Right atrium auricular region (tissue), 2 donors: Measurements from ENCODE around the gene CARD8. TPM values are rescaled to one million over a fixed set of nuclear protein-coding genes. Genes with fewer than 3 reads are reported as not detected.
"Not testable (repeated sequence)": the region's sequence is repeated elsewhere in the genome, so short reads cannot be mapped to it uniquely, and the experiment has no call there.

Experiments
- DNase-seq: peaks from one replicate; pipeline ENCODE4 v3.0.0-alpha.2; 2019; ENCODE audit warnings: low spot score
- H3K27ac ChIP-seq, 2 donors: fragments of 200-600 bp; sonication (generic); 1 replicate in 1 of 2; 2 replicates in 1 of 2; pipeline ENCODE4 v1.5.1; 2016 to 2019
- H3K27me3 ChIP-seq, 2 donors: fragments of 200-600 bp; sonication (generic); one replicate each; pipeline versions ENCODE4 v1.5.1 to v1.6.0; 2017 to 2019
- H3K36me3 ChIP-seq: fragments of 200-600 bp; sonication (generic); one replicate; pipeline ENCODE4 v1.5.1; 2016
- H3K4me1 ChIP-seq, 2 donors: fragments of 200-600 bp; sonication (generic); one replicate each; pipeline versions ENCODE4 v1.5.1 to v1.6.0; 2017 to 2019
- H3K4me3 ChIP-seq, 2 donors: fragments of 200-600 bp; sonication (generic); 1 replicate in 1 of 2; 2 replicates in 1 of 2; pipeline ENCODE4 v1.5.1; 2017 to 2019; ENCODE audit warnings: mild to moderate bottlenecking in 1 of 2, moderate library complexity in 1 of 2
- H3K9me3 ChIP-seq, 2 donors: fragments of 200-600 bp; sonication (generic); one replicate each; pipeline ENCODE4 v1.5.1; 2019
- CTCF ChIP-seq, 2 donors: fragments of 200-600 bp; sonication (generic); IDR thresholded peaks; one replicate each; pipeline ENCODE4 v1.5.1; 2019; ENCODE audit warnings: antibody characterized with exemption in 2 of 2
- total RNA-seq, 2 donors: library from RNA; depleted of rRNA; stranded (reverse); fragments of >200 nt; gene quantifications; one replicate each; pipeline ENCODE4 v1.1.0, GENCODE V29; 2016

CARD8 gene
- total RNA-seq, 2 donors from 2014 or later: 19.7 to 21.2 TPM

GRCh38 chr19:48297975-48298374 lies 42.3 kb upstream of the CARD8 start:
- no peaks in the 10 kb centered on the region for H3K4me1 ChIP-seq
- no peaks in the 10 kb centered on the region for H3K27me3 ChIP-seq
- H3K4me3 ChIP-seq: no peak overlapping the region
- H3K9me3 ChIP-seq: no peaks in the 10 kb centered on the region
- no peak for DNase-seq
- H3K36me3 ChIP-seq: no peaks in the 10 kb centered on the region
- no peak for TF ChIP-seq CTCF (IDR thresholded peaks at IDR 0.05)
- H3K27ac ChIP-seq: no peak overlapping the region

GRCh38 chr19:48296963-48297734 lies 41.4 kb upstream of the CARD8 start:
- H3K9me3 ChIP-seq: no peaks in the 10 kb centered on the region
- TF ChIP-seq CTCF (IDR thresholded peaks at IDR 0.05): no peak
- no peak overlapping the region for H3K4me3 ChIP-seq
- no peaks in the 10 kb centered on the region for H3K4me1 ChIP-seq
- H3K27me3 ChIP-seq: no peaks in the 10 kb centered on the region
- no peak overlapping the region for H3K27ac ChIP-seq
- no peaks in the 10 kb centered on the region for H3K36me3 ChIP-seq
- no peak for DNase-seq

GRCh38 chr19:48295458-48295857 lies 39.7 kb upstream of the CARD8 start:
- TF ChIP-seq CTCF (IDR thresholded peaks at IDR 0.05): no peak
- Histone ChIP-seq H3K4me3 (no peak overlapping the region), H3K27me3 (no peaks in the 10 kb centered on the region), H3K36me3 (no peaks in the 10 kb centered on the region), H3K27ac (no peak overlapping the region), H3K9me3 (no peaks in the 10 kb centered on the region), H3K4me1 (peaks cover 0 to 9% of the 10 kb centered on the region in 2 donors)
- DNase-seq: no peak

GRCh38 chr19:48292798-48293197 lies 37.1 kb upstream of the CARD8 start:
- H3K4me3 ChIP-seq: no peak overlapping the region
- H3K36me3 ChIP-seq: no peaks in the 10 kb centered on the region
- H3K27ac ChIP-seq: no peak overlapping the region
- H3K9me3 ChIP-seq: no peaks in the 10 kb centered on the region
- peaks cover 0 to 12% of the 10 kb centered on the region in 2 donors for H3K4me1 ChIP-seq
- no peak for DNase-seq
- no peak for TF ChIP-seq CTCF (IDR thresholded peaks at IDR 0.05)
- H3K27me3 ChIP-seq: no peaks in the 10 kb centered on the region

GRCh38 chr19:48291489-48291815 lies 35.7 kb upstream of the CARD8 start:
- not testable (repeated sequence) for H3K27ac ChIP-seq, DNase-seq, H3K27me3 ChIP-seq, H3K36me3 ChIP-seq, H3K9me3 ChIP-seq
- H3K4me1 ChIP-seq: peaks cover 0 to 12% of the 10 kb centered on the region in 2 donors
- H3K4me3 ChIP-seq: peak overlapping the region in 1 of 2 donors; percentile 51

GRCh38 chr19:48290771-48291488 lies 35.2 kb upstream of the CARD8 start:
- Histone ChIP-seq H3K27me3 (no peaks in the 10 kb centered on the region), H3K4me3 (peak overlapping the region; percentile 24 to 51), H3K27ac (peak overlapping the region in 1 of 2 donors; percentile 58), H3K9me3 (peaks cover 0 to 12% of the 10 kb centered on the region in 2 donors), H3K36me3 (no peaks in the 10 kb centered on the region), H3K4me1 (peaks cover 0 to 12% of the 10 kb centered on the region in 2 donors)
- peak; percentile 90 for DNase-seq
- peak; percentile 96 to 99 for TF ChIP-seq CTCF (IDR thresholded peaks at IDR 0.05)
